Measurements from ENCODE around the gene FBXO4.
"Not testable (repeated sequence)": the region's sequence is repeated elsewhere in the genome, so short reads cannot be mapped to it uniquely, and the experiment has no call there.

The FBXO4 gene

GRCh38 chr5:41967401-41967800, 42.3 kb downstream of the FBXO4 start:
- Histone ChIP-seq H3K27me3 (ENCODE audit: control insufficient read depth, insufficient read depth, low read length) (no peaks in the 10 kb centered on the region), H3K9ac (ENCODE audit: low read length) (no peak overlapping the region), H3K36me3 (ENCODE audit: control insufficient read depth, insufficient read depth, low read length) (no peaks in the 10 kb centered on the region), H3K4me3 (ENCODE audit: low read length) (no peak overlapping the region), H3K4me1 (ENCODE audit: control insufficient read depth, insufficient read depth, low read length) (no peaks in the 10 kb centered on the region), H3K27ac (ENCODE audit: low read depth, low read length) (no peak overlapping the region)

DNA sequence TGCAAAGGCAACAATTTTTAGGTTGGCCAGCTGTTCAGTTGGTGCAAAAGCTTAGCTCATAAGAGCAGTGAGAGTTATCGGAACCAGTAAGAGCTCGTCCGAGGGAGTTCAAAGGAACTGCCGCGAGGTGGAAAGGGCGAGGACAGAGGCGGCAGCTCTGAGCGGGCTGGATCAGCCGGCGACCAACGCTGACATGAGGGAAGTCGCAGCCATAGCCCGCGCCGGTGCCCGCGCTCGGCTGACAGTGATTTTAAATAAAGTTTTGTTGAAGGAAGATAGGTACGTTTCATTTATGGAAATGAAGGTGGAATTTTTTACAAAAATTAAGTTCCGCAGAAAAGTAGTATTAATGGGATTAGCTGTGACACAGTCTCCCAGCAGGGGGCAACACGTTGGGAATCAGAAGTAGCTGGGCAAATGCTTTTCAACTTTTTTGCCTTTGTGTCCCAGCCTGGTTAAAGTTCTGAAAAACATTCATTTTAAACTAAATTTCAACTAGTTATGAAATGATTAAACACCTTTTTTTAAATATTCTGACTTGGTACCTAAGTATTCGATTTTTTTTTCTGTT, 43.2 kb downstream of the FBXO4 start:
- Histone ChIP-seq H3K27ac (ENCODE audit: low read depth, low read length) (no peak overlapping the region), H3K9ac (ENCODE audit: low read length) (no peak overlapping the region), H3K27me3 (ENCODE audit: control insufficient read depth, insufficient read depth, low read length) (no peaks in the 10 kb centered on the region), H3K4me1 (ENCODE audit: control insufficient read depth, insufficient read depth, low read length) (no peaks in the 10 kb centered on the region), H3K4me3 (ENCODE audit: low read length) (no peak overlapping the region), H3K36me3 (ENCODE audit: control insufficient read depth, insufficient read depth, low read length) (no peaks in the 10 kb centered on the region)

GRCh38 chr5:41973087-41973486, 48.0 kb downstream of the FBXO4 start:
- Histone ChIP-seq H3K4me1 (ENCODE audit: control insufficient read depth, insufficient read depth, low read length) (no peaks in the 10 kb centered on the region), H3K9ac (ENCODE audit: low read length) (no peak overlapping the region), H3K27me3 (ENCODE audit: control insufficient read depth, insufficient read depth, low read length) (no peaks in the 10 kb centered on the region), H3K27ac (ENCODE audit: low read depth, low read length) (no peak overlapping the region), H3K4me3 (ENCODE audit: low read length) (no peak overlapping the region), H3K36me3 (ENCODE audit: control insufficient read depth, insufficient read depth, low read length) (no peaks in the 10 kb centered on the region)

DNA sequence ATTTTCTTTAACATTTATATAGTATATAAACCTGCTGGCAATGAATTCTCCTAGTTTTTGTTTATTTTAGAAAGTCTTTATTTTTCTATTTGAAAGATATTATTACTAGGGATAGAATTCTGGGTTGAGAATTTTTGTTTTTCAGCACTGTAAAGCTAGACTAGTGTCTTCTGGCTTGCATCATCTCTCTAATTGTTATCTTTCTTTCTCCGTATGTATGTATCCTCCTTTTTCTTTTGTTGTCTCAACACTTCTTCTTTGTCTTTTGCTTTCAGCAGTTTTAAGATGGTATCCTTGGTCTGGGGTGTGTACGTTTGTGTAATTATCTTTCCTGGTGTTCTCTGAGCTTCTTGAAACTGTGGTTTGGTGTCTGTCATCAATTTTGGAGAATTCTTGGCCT, 48.8 kb downstream of the FBXO4 start:
- H3K4me3 ChIP-seq (ENCODE audit: low read length), result no peak overlapping the region
- no peaks in the 10 kb centered on the region for H3K27me3 ChIP-seq (ENCODE audit: control insufficient read depth, insufficient read depth, low read length)
- no peaks in the 10 kb centered on the region for H3K4me1 ChIP-seq (ENCODE audit: control insufficient read depth, insufficient read depth, low read length)
- H3K36me3 ChIP-seq (ENCODE audit: control insufficient read depth, insufficient read depth, low read length), result no peaks in the 10 kb centered on the region
- H3K27ac ChIP-seq (ENCODE audit: low read depth, low read length), result no peak overlapping the region
- no peak overlapping the region for H3K9ac ChIP-seq (ENCODE audit: low read length)

DNA sequence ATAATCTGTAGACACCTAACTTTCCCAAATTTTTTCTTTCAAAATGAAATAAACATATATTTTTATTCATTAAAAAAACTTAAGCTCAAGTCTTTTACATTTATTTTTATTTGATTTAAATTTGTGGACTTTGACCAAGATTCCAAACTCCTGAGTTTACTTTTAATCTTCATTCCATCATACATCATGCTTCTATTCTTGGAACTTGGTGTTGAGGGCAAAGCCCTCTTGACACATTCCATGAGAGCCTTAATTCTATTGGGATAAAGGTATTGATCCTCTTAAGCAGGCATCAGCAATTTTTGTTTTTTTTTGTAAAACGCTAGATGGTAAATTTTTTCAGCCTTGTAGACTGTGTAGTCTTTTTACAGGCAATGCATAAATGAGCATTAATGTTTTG, 53.6 kb downstream of the FBXO4 start:
- no peaks in the 10 kb centered on the region for H3K4me1 ChIP-seq (ENCODE audit: control insufficient read depth, insufficient read depth, low read length)
- no peak overlapping the region for H3K9ac ChIP-seq (ENCODE audit: low read length)
- H3K4me3 ChIP-seq (ENCODE audit: low read length), result no peak overlapping the region
- no peak overlapping the region for H3K27ac ChIP-seq (ENCODE audit: low read depth, low read length)
- H3K27me3 ChIP-seq (ENCODE audit: control insufficient read depth, insufficient read depth, low read length), result no peaks in the 10 kb centered on the region
- H3K36me3 ChIP-seq (ENCODE audit: control insufficient read depth, insufficient read depth, low read length), result no peaks in the 10 kb centered on the region

- Histone ChIP-seq H3K27me3 (ENCODE audit: control insufficient read depth, insufficient read depth, low read length) (no peaks in the 10 kb centered on the region), H3K4me3 (ENCODE audit: low read length) (no peak overlapping the region), H3K4me1 (ENCODE audit: control insufficient read depth, insufficient read depth, low read length) (no peaks in the 10 kb centered on the region), H3K9ac (ENCODE audit: low read length) (no peak overlapping the region), H3K27ac (ENCODE audit: low read depth, low read length) (no peak overlapping the region), H3K36me3 (ENCODE audit: control insufficient read depth, insufficient read depth, low read length) (no peaks in the 10 kb centered on the region)
These were observed 55.3 kb downstream of the FBXO4 start for GRCh38 chr5:41980396-41980795.

DNA sequence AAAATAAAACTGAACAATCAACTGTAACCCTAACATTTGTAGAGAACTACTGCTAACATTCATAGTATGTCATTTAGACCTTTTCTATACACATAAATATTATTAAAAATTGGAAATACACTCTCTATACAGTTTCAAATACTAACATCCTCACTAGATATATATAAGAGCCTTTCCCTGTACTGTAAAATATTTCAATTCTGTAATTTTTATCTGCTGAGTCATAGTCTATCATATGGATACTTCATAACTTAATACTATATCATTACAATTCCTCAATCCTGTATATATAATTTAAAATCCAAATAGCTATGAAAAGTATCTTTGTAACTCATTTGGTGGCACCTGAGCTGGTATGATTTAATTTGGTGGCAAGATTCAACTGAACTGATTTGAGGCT, 55.8 kb downstream of the FBXO4 start:
- Histone ChIP-seq H3K27ac (ENCODE audit: low read depth, low read length) (no peak overlapping the region), H3K27me3 (ENCODE audit: control insufficient read depth, insufficient read depth, low read length) (no peaks in the 10 kb centered on the region), H3K4me1 (ENCODE audit: control insufficient read depth, insufficient read depth, low read length) (no peaks in the 10 kb centered on the region), H3K9ac (ENCODE audit: low read length) (no peak overlapping the region), H3K4me3 (ENCODE audit: low read length) (no peak overlapping the region), H3K36me3 (ENCODE audit: control insufficient read depth, insufficient read depth, low read length) (no peaks in the 10 kb centered on the region)

- H3K27ac ChIP-seq (ENCODE audit: low read depth, low read length), result not testable (repeated sequence)
These were observed 57.8 kb downstream of the FBXO4 start for GRCh38 chr5:41982858-41983257.

GRCh38 chr5:41983284-41983683, 58.2 kb downstream of the FBXO4 start:
- Histone ChIP-seq H3K36me3 (ENCODE audit: control insufficient read depth, insufficient read depth, low read length) (no peaks in the 10 kb centered on the region), H3K27me3 (ENCODE audit: control insufficient read depth, insufficient read depth, low read length) (no peaks in the 10 kb centered on the region), H3K27ac (ENCODE audit: low read depth, low read length) (no peak overlapping the region), H3K4me1 (ENCODE audit: control insufficient read depth, insufficient read depth, low read length) (no peaks in the 10 kb centered on the region), H3K4me3 (ENCODE audit: low read length) (no peak overlapping the region), H3K9ac (ENCODE audit: low read length) (no peak overlapping the region)

More at GRCh38 chr5:41982858-41983257, 57.8 kb downstream of the FBXO4 start:
- H3K4me3 ChIP-seq (ENCODE audit: low read length); H3K36me3 ChIP-seq (ENCODE audit: control insufficient read depth, insufficient read depth, low read length); H3K27me3 ChIP-seq (ENCODE audit: control insufficient read depth, insufficient read depth, low read length); H3K9ac ChIP-seq (ENCODE audit: low read length); H3K4me1 ChIP-seq (ENCODE audit: control insufficient read depth, insufficient read depth, low read length): not testable (repeated sequence)

- H3K4me3 ChIP-seq (ENCODE audit: low read length), result no peak overlapping the region
These were observed 61.0 kb downstream of the FBXO4 start for GRCh38 chr5:41985945-41986695.

More at GRCh38 chr5:41985945-41986695, 61.0 kb downstream of the FBXO4 start:
- no peaks in the 10 kb centered on the region for H3K36me3 ChIP-seq (ENCODE audit: control insufficient read depth, insufficient read depth, low read length)
- no peaks in the 10 kb centered on the region for H3K27me3 ChIP-seq (ENCODE audit: control insufficient read depth, insufficient read depth, low read length)
- H3K9ac ChIP-seq (ENCODE audit: low read length), result no peak overlapping the region
- H3K27ac ChIP-seq (ENCODE audit: low read depth, low read length), result no peak overlapping the region
- no peaks in the 10 kb centered on the region for H3K4me1 ChIP-seq (ENCODE audit: control insufficient read depth, insufficient read depth, low read length)
